IPS-NIHi7 (cell line): ENCODE measurements around the gene WFDC6.
A peak's percentile ranks its signal among the peaks of the same experiment; 100 is the strongest.
"Not testable (repeated sequence)": the region's sequence is repeated elsewhere in the genome, so short reads cannot be mapped to it uniquely, and the experiment has no call there.

Experiments
- DNase-seq: peaks from one replicate; pipeline ENCODE4 v3.0.0; 2012; ENCODE audit warnings: mixed read lengths; ENCODE audit errors: extremely low spot score

WFDC6 gene

DNA sequence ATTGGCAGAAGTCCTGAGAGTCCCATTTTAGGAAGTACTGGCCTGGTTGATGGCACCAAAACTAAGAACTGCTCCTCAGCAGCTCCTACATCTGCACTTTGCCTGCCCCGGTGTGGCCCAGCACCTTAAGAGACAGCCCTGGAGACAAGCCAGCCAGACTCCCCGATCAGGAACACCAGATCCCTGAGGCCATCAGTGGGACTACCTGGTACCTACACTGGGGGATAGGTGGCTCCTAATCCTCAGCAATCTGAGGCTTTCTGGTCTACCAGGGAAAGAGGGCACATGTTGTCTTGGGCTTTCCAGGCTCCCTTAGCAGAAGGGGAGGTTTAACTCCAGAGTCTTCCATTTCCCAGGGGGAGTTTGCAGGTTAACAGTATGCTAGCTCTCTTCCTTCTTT is at the start of gene WFDC6:
Gene WFDC6 (minus strand): TSS at position 101 of the 400 bp plus-strand sequence. CDS start 75 bp downstream, at position 26.
- no peak for DNase-seq

DNA sequence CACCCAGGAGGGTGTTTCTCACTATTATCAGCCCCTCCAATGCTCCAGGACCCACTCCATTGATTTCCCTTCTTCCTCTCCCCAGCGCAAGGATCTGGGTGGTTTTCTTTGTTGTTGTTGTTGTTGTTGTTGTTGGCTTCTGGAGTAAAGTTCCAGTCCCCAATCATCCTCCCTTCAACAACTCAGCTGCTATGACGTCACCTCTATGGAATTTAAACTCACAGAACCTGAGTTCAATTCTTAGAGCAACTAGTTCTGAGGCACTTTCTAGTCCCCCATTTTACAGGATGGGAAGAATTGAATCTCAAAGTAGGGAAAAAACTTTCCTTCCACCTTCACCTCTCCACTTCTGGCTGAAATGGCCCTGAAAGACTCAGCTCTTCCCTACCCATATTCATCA is 49.5 kb upstream of the WFDC6 start:
- DNase-seq: no peak

- not testable (repeated sequence) for DNase-seq
These were observed 46.7 kb upstream of the WFDC6 start for GRCh38 chr20:45585986-45586385.

GRCh38 chr20:45584294-45584693 is 45.0 kb upstream of the WFDC6 start:
- DNase-seq: not testable (repeated sequence)

DNA sequence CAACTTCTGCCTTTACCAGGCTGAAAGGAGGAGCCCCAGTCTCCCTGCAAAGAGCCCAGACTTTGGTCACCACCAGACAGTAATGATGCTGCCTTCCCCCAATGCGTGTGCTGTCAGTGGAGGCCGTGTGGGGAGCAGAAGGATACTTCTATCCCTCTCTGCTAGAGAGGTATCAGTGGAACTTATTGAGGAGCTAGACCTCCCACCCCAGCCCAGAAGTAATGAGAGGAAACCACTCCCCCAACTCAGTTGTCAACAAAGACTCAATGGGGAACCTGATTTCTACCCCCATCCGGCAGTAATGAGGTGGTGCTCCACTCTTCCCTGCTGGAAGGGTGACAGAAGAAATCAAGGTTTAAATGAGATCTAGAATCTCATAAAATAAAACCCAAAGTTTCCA is 44.2 kb upstream of the WFDC6 start:
- peak; percentile 39 for DNase-seq

GRCh38 chr20:45581702-45582101 is 42.4 kb upstream of the WFDC6 start:
- DNase-seq: no peak

- DNase-seq: no peak
These were observed 39.9 kb upstream of the WFDC6 start, which contains the start of gene WFDC8 for GRCh38 chr20:45579184-45579583. TSS of gene WFDC8 (minus strand) at chr20:45579284. CDS start at chr20:45579247, 37 bp downstream.

GRCh38 chr20:45578231-45578630 is 38.9 kb upstream of the WFDC6 start:
- DNase-seq: peak; percentile 26

- peak; percentile 6 for DNase-seq
These were observed 37.7 kb upstream of the WFDC6 start for GRCh38 chr20:45576995-45577394.

- peak; percentile 4 for DNase-seq
These were observed 36.6 kb upstream of the WFDC6 start for GRCh38 chr20:45575931-45576330.

DNA sequence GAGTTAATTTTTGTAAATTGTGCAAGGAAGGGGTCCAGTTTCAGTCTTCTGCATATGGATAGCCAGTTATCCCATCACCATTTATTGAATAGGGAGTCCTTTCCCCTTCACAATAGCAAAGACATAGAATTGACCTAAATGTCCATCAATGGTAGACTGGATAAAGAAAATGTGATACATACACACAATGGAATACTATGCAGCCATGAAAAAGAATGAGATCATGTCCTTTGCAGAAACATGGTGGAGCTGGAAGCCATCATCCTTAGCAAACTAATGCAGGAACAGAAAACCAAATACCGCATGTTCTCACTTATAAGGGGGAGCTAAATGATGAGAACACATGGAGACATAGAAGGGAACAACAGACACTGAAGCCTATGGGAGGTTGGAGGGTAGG is 30.4 kb upstream of the WFDC6 start:
- not testable (repeated sequence) for DNase-seq

DNA sequence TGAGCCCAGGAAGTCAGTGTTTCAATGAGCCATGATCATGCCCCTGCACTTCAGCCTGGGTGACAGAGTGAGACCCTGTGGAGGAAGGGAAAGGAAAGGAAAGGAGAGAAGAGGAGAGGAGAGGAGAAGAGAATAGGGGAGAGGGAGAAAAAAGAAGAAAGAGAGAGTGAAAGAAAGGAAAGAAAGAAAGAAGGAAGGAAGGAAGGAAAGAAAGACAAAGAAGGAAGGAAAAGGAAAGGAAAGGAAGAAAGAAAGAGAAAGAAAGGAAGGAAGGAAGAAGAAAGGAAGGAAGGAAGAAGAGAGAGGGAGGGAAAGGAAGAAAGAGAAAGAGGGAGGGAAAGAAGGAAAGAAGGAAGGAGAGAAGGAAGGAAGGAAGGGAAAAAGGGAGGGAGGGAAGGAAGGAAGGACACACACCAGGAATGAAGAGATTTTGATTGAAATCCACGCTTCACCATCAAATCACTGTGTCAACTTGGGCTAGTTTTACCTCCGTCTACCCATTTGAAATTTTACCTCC is 25.5 kb upstream of the WFDC6 start:
- no peak for DNase-seq

GRCh38 chr20:45555198-45555597 is 15.9 kb upstream of the WFDC6 start:
- DNase-seq: no peak

GRCh38 chr20:45552456-45552855 is 13.2 kb upstream of the WFDC6 start:
- DNase-seq: no peak

DNA sequence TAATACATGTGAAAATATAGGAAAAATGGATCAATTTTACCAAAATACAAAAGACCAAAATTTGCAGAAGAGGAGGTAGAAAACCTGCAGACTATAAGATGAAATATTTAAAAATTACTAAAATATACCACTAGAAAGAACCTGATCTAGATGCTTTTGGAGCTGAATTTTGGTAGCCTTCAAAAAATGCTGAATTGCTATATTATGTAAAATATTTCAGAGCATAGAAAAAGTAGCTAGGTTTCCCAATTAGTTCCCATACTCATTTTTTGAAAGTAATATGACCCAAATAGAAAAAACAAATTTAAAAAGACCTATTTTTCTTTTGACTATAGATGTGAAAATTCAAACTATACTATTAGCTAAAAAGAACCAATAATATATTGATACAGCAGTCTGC is 11.5 kb upstream of the WFDC6 start:
- no peak for DNase-seq

- no peak for DNase-seq
These were observed 9.1 kb upstream of the WFDC6 start for GRCh38 chr20:45548410-45548809.

GRCh38 chr20:45547206-45547770 is 8.0 kb upstream of the WFDC6 start, which contains the start of gene EPPIN:
TSS of gene EPPIN (minus strand) at chr20:45547401. CDS start at chr20:45547357, 44 bp downstream.
- no peak for DNase-seq

- peak; percentile 77 for DNase-seq
These were observed 6.6 kb upstream of the WFDC6 start for GRCh38 chr20:45545754-45546453.

- DNase-seq: no peak
These were observed 6.1 kb upstream of the WFDC6 start for GRCh38 chr20:45545351-45545750.

DNA sequence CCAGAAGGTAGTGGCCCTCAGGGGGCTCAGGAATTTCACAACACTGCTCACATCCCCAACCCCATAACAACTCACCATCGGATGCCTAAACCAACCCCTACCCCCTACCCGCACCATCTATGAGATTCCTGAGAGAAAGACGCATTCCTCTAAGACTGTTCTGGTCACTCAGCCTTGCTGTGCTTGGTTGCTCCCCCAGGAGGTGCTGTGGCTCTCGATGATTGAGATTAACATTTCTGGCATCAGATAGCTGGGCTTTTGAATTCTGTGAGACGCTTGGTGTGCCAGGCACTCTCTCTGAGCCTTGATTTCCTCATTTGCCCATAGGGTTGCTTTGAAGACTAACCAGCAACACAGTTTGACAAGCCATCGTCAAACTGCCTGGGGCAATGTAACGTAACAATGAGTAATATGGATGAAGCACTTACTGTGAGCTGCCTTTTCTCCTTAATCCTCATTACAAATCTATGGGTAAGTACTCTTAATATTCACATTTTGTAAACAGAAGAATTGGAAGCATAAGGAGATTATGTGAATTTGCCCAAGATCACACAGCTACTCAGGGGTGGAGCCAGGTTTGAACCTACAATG is 978 bp downstream of the WFDC6 start:
- peak; percentile 53 for DNase-seq

GRCh38 chr20:45527294-45527693 is 12.0 kb downstream of the WFDC6 start:
- DNase-seq: no peak

GRCh38 chr20:45523821-45524220 is 15.5 kb downstream of the WFDC6 start:
- no peak for DNase-seq

- no peak for DNase-seq
These were observed 21.0 kb downstream of the WFDC6 start for GRCh38 chr20:45518282-45518681.
